Brain microvascular endothelial cell (primary cell): ENCODE data around the gene BRD3.

Experiments used
- DNase-seq: peaks from one replicate; pipeline ENCODE4 v3.0.0-alpha.2; 2020
- H3K27ac ChIP-seq: fragments of 250-450 bp; sonication (Bioruptor Pico); 2 replicates; pipeline ENCODE4 v1.5.1; 2020; ENCODE audit warnings: mild to moderate bottlenecking, moderate library complexity
- H3K27me3 ChIP-seq: fragments of 250-450 bp; sonication (Bioruptor Pico); replicated peaks from 2 replicates; pipeline ENCODE4 v1.5.1; 2020; ENCODE audit warnings: mild to moderate bottlenecking
- H3K36me3 ChIP-seq: fragments of 250-450 bp; sonication (Bioruptor Pico); replicated peaks from 2 replicates; pipeline ENCODE4 v1.5.1; 2020; ENCODE audit warnings: mild to moderate bottlenecking
- H3K4me3 ChIP-seq: 2 replicates; pipeline ENCODE4 v1.5.1; 2011; ENCODE audit warnings: low read depth, mild to moderate bottlenecking, control low read depth, low read length, moderate library complexity
- in situ Hi-C: cut with HindIII; loops from 2 replicates; pipeline ENCODE4 v1.10.0; 2017; ENCODE audit warnings: low sequenced_read_pairs, low pct_ligation_motif_present
- TF ChIP-seq, protein P1 (sequence below): IDR thresholded peaks from 2 replicates; pipeline ENCODE4 v1.5.1; 2011; ENCODE audit warnings: low read depth, mild to moderate bottlenecking, moderate library complexity, low read length, control low read depth, inconsistent platforms; ENCODE audit errors: missing control alignments

Gene BRD3

DNA sequence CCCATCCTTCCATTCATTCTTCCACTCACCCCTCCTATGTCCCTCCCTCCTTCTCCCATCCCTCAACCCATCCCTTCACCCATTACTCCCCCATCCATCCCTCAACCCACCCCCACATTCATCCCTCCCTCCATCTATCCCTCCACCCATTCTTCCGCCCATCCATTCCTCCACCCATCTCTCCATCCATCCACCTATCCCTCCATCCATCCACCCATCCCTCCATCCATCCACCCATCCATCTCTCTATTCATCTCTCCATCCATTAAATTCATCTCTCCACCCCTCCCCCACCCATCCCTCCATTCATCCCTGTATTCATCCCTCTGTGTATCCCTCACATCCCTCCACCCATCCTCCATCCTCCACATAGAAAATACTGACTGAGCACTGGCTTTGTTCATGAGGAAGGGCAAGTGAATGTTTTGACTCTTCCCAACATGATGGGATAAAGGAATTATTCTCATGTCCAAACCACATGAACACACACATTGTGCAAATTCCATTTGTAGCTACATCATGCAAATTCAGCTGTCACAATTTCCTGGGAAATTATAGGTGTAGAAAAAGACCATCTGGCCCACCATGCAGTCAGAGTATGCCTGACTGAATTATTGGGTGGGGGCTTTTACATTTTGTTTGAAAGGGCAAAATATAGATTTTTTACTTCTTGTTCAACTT is 68.8 kb downstream of the BRD3 start:
- Histone ChIP-seq H3K27ac (no peak overlapping the region), H3K27me3 (no peaks in the 10 kb centered on the region), H3K4me3 (no peak overlapping the region), H3K36me3 (no peaks in the 10 kb centered on the region)
- TF ChIP-seq, protein P1, sequence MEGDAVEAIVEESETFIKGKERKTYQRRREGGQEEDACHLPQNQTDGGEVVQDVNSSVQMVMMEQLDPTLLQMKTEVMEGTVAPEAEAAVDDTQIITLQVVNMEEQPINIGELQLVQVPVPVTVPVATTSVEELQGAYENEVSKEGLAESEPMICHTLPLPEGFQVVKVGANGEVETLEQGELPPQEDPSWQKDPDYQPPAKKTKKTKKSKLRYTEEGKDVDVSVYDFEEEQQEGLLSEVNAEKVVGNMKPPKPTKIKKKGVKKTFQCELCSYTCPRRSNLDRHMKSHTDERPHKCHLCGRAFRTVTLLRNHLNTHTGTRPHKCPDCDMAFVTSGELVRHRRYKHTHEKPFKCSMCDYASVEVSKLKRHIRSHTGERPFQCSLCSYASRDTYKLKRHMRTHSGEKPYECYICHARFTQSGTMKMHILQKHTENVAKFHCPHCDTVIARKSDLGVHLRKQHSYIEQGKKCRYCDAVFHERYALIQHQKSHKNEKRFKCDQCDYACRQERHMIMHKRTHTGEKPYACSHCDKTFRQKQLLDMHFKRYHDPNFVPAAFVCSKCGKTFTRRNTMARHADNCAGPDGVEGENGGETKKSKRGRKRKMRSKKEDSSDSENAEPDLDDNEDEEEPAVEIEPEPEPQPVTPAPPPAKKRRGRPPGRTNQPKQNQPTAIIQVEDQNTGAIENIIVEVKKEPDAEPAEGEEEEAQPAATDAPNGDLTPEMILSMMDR: no peak
- in situ Hi-C loops: loop anchor here (10.0 kb wide), 1 partner anchor 214 kb away; no protein-coding TSS in a partner anchor
- no peak for DNase-seq

DNA sequence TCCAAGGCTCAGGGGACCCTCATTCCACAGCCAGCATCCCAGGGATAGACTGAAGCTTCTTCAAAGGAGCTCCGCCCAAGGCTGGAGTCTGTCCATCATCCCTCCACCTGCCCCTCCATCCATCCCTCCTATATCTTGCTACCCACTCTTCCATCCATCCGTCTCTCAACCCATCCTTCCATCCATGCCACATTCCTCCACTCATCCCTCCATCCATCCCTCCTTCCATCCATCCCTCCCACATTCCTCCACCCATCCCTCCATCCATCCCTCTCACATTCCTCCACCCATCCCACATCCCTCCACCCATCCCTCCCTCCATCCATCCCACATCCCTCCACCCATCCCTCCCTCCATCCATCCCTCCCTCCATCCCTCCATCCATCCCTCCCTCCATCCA is 70.2 kb downstream of the BRD3 start:
- in situ Hi-C loops: loop anchor here (10.0 kb wide), 1 partner anchor 213 kb away; no protein-coding TSS in a partner anchor
- TF ChIP-seq, protein P1: no peak

GRCh38 chr9:133996531-133997520 is 71.0 kb downstream of the BRD3 start:
- DNase-seq: no peak
- no peaks in the 10 kb centered on the region for H3K36me3 ChIP-seq
- no peak overlapping the region for H3K4me3 ChIP-seq
- H3K27ac ChIP-seq: no peak overlapping the region
- in situ Hi-C loops: loop anchor here (10.0 kb wide), 1 partner anchor 212 kb away; no protein-coding TSS in a partner anchor
- no peaks in the 10 kb centered on the region for H3K27me3 ChIP-seq
- TF ChIP-seq, protein P1: peak; percentile 29

More for the DNA sequence above, 70.2 kb downstream of the BRD3 start:
- H3K4me3 ChIP-seq: no peak overlapping the region
- no peak overlapping the region for H3K27ac ChIP-seq
- no peak for DNase-seq
- H3K36me3 ChIP-seq: no peaks in the 10 kb centered on the region
- no peaks in the 10 kb centered on the region for H3K27me3 ChIP-seq

- Histone ChIP-seq H3K27me3 (no peaks in the 10 kb centered on the region), H3K36me3 (no peaks in the 10 kb centered on the region), H3K4me3 (no peak overlapping the region), H3K27ac (no peak overlapping the region)
- DNase-seq: no peak
- in situ Hi-C loops: loop anchor here (10.0 kb wide), 1 partner anchor 210 kb away; no protein-coding TSS in a partner anchor
- TF ChIP-seq, protein P1: peak; percentile 48
Measured at GRCh38 chr9:133995012-133995896, 72.6 kb downstream of the BRD3 start.

GRCh38 chr9:133994353-133995011 is 73.3 kb downstream of the BRD3 start:
- Histone ChIP-seq H3K4me3 (no peak overlapping the region), H3K36me3 (no peaks in the 10 kb centered on the region), H3K27ac (no peak overlapping the region), H3K27me3 (no peaks in the 10 kb centered on the region)
- TF ChIP-seq, protein P1: peak; percentile 99
- in situ Hi-C loops: loop anchor here (10.0 kb wide), 1 partner anchor 210 kb away; no protein-coding TSS in a partner anchor
- DNase-seq: peak; percentile 43
